Measurements from ENCODE around the gene LRRC14B. TPM values are rescaled to one million over a fixed set of nuclear protein-coding genes. Genes with fewer than 3 reads are reported as not detected.

LRRC14B gene
- total and polyA plus RNA-seq, 2 experiments from 2014 or later: not detected

DNA sequence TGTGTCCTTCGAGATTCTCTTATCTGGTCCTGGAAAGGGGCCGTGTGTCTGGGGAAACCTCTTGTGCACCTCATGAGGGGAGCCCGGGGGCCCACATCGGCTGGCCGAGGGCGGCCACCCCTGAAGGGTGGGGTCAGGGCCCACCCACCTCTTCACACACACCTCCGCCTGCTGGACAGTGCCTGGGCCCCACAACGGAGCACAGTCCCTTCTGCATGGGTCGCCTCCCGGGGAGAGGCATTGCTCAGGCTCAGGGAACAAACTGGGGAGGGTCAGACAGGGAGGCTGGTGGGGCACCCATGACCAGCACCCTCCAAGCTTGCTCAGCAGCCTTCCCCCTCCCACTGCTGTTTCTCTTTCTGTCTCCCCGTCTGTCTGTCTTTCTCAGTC is 1.3 kb upstream of the LRRC14B start (continued):
- TF ChIP-seq ZNF114 (CRISPR knock-in tag; IDR thresholded peaks at IDR 0.05) (no peak), NANOG (IDR thresholded peaks at IDR 0.05; ENCODE audit: borderline replicate concordance) (no peak), JUNB (IDR thresholded peaks at IDR 0.05; ENCODE audit: unreplicated experiment) (no peak), POLR2AphosphoS5 (IDR thresholded peaks at IDR 0.05; ENCODE audit: low read depth) (no peak), STAT1 (IDR thresholded peaks at IDR 0.05; ENCODE audit: unreplicated experiment) (no peak)

- TF ChIP-seq ZNF114 (CRISPR knock-in tag; IDR thresholded peaks at IDR 0.05) (no peak), ETS1 (IDR thresholded peaks at IDR 0.05) (no peak), EZH2phosphoT487 (IDR thresholded peaks at IDR 0.05; ENCODE audit: unreplicated experiment) (no peak)
- H3K4me2 ChIP-seq: no peak overlapping the region
- no peaks in the 10 kb centered on the region for H3K79me2 ChIP-seq (replicated peaks; ENCODE audit: insufficient read depth)
- no peak for ATAC-seq
- peaks cover 16% of the 10 kb centered on the region; the same call in 2 of the 3 replicates for H3K4me1 Mint-ChIP-seq
- no peak overlapping the region for H3K4me3 Mint-ChIP-seq
- H2AFZ ChIP-seq: no peak overlapping the region
- DNase-seq (ENCODE audit: low spot score): no peak
- no peaks in the 10 kb centered on the region for H4K20me1 ChIP-seq (replicated peaks; ENCODE audit: insufficient read depth)
- H3K9me2 ChIP-seq (ENCODE audit: insufficient read depth): no peaks in the 10 kb centered on the region
- H3K27ac Mint-ChIP-seq: no peak overlapping the region
- H3K36me3 Mint-ChIP-seq (ENCODE audit: low read depth): no peaks in the 10 kb centered on the region
- H3K27ac ChIP-seq (ENCODE audit: low read depth): no peak overlapping the region
- no peak overlapping the region for H3K4me3 ChIP-seq
- H3K4me1 ChIP-seq (ENCODE audit: insufficient read depth): no peaks in the 10 kb centered on the region; the same call in 1 of the 2 replicates
- H3F3A ChIP-seq (replicated peaks; ENCODE audit: low read depth): 0 out of 2 replicates have a peak, but pooled peaks cover 2% of the 10 kb centered on the region
- no peaks in the 10 kb centered on the region for H3K9me3 Mint-ChIP-seq
- no peaks in the 10 kb centered on the region for H3K27me3 ChIP-seq (ENCODE audit: insufficient read depth)
- H3K27me3 Mint-ChIP-seq (ENCODE audit: insufficient read depth, low read depth, poor library complexity): peaks cover 16% of the 10 kb centered on the region
- no peaks in the 10 kb centered on the region for H3K36me3 ChIP-seq (ENCODE audit: insufficient read depth)
Measured at GRCh38 chr5:190366-191035, 794 bp upstream of the LRRC14B start.

GRCh38 chr5:191949-192690 is 825 bp downstream of the LRRC14B start:
- no peak overlapping the region for H2AFZ ChIP-seq
- H3K4me1 ChIP-seq (ENCODE audit: insufficient read depth): no peaks in the 10 kb centered on the region; the same call in 1 of the 2 replicates
- H3K4me2 ChIP-seq: no peak overlapping the region
- H3K9me3 Mint-ChIP-seq: no peaks in the 10 kb centered on the region
- H3K4me1 Mint-ChIP-seq: peaks cover 16% of the 10 kb centered on the region; the same call in 2 of the 3 replicates
- no peak for ATAC-seq
- no peaks in the 10 kb centered on the region for H3K27me3 ChIP-seq (ENCODE audit: insufficient read depth)
- H3K4me3 ChIP-seq: no peak overlapping the region
- peaks cover 14% of the 10 kb centered on the region for H3K27me3 Mint-ChIP-seq (ENCODE audit: insufficient read depth, low read depth, poor library complexity)
- no peaks in the 10 kb centered on the region for H3K79me2 ChIP-seq (replicated peaks; ENCODE audit: insufficient read depth)
- DNase-seq (ENCODE audit: low spot score): no peak
- H3F3A ChIP-seq (replicated peaks; ENCODE audit: low read depth): 0 out of 2 replicates have a peak, but pooled peaks cover 2% of the 10 kb centered on the region
- no peaks in the 10 kb centered on the region for H3K36me3 Mint-ChIP-seq (ENCODE audit: low read depth)
- H3K4me3 Mint-ChIP-seq: no peak overlapping the region
- H3K36me3 ChIP-seq (ENCODE audit: insufficient read depth): no peaks in the 10 kb centered on the region
- H3K9me2 ChIP-seq (ENCODE audit: insufficient read depth): no peaks in the 10 kb centered on the region
- no peak overlapping the region for H3K27ac ChIP-seq (ENCODE audit: low read depth)
- no peaks in the 10 kb centered on the region for H4K20me1 ChIP-seq (replicated peaks; ENCODE audit: insufficient read depth)
- no peak overlapping the region for H3K27ac Mint-ChIP-seq
- no peak for TF ChIP-seq STAT1 (IDR thresholded peaks at IDR 0.05; ENCODE audit: unreplicated experiment)
- no peak for TF ChIP-seq CTCF (conservative IDR thresholded peaks at IDR 0.05; ENCODE audit: low read depth in 2 of 2)
- no peak for TF ChIP-seq ZNF331 (CRISPR knock-in tag; IDR thresholded peaks at IDR 0.05; ENCODE audit: low read depth)
- no peak for TF ChIP-seq REST (IDR thresholded peaks at IDR 0.05; ENCODE audit: unreplicated experiment)
- no peak for TF ChIP-seq EZH2 (IDR thresholded peaks at IDR 0.05; ENCODE audit: low read depth, unreplicated experiment)

Measured in GM23338 (cell line).